A673 (cell line): ENCODE results near the gene PROM1.

Experiments used
- CTCF ChIP-seq: fragments of 300-800, 200-600 bp; sonication (generic); conservative IDR thresholded peaks from 2 replicates; pipeline ENCODE4 v1.5.1; 2017; ENCODE audit warnings: low read depth, mild to moderate bottlenecking, antibody characterized with exemption, low read length, moderate library complexity, mixed read lengths
- EZH2 ChIP-seq: fragments of 200-600 bp; sonication (generic); IDR thresholded peaks from 2 replicates; pipeline ENCODE4 v1.6.1; 2017; ENCODE audit warnings: borderline replicate concordance, low read depth, mild to moderate bottlenecking, mixed read lengths, antibody characterized with exemption, low read length; ENCODE audit not compliant: poor library complexity, severe bottlenecking

GRCh38 chr4:15921592-15921932 is 162.3 kb downstream of the PROM1 start:
- TF ChIP-seq CTCF (no peak), EZH2 (no peak)
